ENCODE data around the gene TP53AIP1. TPM values are rescaled to one million over a fixed set of nuclear protein-coding genes. Genes with fewer than 3 reads are reported as not detected.

The TP53AIP1 gene
- total and polyA plus RNA-seq, 2 experiments from 2014 or later = 0.07 TPM; not detected in 1

DNA sequence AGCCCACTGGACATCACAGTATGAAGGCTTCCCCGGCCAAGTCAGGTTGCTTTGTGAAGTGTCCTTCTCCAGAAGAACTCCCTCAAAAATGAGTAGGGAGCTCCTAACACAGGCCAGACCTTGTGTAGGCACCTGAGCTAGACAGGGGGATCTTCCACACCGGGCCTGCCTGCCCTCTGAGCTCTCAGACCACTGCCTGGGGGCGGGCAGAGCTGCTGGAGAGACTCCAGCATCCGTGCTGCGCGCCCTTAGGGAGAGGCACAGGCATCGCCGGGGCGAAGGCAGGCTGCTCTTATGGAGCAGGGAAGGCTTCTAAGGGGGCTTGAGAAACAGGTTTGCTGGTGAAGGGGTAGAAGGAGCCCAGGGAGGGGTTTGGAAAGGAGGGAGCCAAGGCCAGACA, 47.1 kb downstream of the TP53AIP1 start (continued):
- TF ChIP-seq, protein P1, sequence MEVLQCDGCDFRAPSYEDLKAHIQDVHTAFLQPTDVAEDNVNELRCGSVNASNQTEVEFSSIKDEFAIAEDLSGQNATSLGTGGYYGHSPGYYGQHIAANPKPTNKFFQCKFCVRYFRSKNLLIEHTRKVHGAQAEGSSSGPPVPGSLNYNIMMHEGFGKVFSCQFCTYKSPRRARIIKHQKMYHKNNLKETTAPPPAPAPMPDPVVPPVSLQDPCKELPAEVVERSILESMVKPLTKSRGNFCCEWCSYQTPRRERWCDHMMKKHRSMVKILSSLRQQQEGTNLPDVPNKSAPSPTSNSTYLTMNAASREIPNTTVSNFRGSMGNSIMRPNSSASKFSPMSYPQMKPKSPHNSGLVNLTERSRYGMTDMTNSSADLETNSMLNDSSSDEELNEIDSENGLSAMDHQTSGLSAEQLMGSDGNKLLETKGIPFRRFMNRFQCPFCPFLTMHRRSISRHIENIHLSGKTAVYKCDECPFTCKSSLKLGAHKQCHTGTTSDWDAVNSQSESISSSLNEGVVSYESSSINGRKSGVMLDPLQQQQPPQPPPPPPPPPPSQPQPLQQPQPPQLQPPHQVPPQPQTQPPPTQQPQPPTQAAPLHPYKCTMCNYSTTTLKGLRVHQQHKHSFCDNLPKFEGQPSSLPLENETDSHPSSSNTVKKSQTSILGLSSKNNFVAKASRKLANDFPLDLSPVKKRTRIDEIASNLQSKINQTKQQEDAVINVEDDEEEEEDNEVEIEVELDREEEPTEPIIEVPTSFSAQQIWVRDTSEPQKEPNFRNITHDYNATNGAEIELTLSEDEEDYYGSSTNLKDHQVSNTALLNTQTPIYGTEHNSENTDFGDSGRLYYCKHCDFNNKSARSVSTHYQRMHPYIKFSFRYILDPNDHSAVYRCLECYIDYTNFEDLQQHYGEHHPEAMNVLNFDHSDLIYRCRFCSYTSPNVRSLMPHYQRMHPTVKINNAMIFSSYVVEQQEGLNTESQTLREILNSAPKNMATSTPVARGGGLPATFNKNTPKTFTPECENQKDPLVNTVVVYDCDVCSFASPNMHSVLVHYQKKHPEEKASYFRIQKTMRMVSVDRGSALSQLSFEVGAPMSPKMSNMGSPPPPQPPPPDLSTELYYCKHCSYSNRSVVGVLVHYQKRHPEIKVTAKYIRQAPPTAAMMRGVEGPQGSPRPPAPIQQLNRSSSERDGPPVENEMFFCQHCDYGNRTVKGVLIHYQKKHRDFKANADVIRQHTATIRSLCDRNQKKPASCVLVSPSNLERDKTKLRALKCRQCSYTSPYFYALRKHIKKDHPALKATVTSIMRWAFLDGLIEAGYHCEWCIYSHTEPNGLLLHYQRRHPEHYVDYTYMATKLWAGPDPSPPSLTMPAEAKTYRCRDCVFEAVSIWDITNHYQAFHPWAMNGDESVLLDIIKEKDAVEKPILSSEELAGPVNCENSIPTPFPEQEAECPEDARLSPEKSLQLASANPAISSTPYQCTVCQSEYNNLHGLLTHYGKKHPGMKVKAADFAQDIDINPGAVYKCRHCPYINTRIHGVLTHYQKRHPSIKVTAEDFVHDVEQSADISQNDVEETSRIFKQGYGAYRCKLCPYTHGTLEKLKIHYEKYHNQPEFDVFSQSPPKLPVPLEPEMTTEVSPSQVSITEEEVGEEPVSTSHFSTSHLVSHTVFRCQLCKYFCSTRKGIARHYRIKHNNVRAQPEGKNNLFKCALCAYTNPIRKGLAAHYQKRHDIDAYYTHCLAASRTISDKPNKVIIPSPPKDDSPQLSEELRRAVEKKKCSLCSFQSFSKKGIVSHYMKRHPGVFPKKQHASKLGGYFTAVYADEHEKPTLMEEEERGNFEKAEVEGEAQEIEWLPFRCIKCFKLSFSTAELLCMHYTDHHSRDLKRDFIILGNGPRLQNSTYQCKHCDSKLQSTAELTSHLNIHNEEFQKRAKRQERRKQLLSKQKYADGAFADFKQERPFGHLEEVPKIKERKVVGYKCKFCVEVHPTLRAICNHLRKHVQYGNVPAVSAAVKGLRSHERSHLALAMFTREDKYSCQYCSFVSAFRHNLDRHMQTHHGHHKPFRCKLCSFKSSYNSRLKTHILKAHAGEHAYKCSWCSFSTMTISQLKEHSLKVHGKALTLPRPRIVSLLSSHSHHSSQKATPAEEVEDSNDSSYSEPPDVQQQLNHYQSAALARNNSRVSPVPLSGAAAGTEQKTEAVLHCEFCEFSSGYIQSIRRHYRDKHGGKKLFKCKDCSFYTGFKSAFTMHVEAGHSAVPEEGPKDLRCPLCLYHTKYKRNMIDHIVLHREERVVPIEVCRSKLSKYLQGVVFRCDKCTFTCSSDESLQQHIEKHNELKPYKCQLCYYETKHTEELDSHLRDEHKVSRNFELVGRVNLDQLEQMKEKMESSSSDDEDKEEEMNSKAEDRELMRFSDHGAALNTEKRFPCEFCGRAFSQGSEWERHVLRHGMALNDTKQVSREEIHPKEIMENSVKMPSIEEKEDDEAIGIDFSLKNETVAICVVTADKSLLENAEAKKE (CRISPR knock-in tag; IDR thresholded peaks at IDR 0.05) = no peak
- TF ChIP-seq EZH2 (IDR thresholded peaks at IDR 0.05; ENCODE audit: low read depth, unreplicated experiment) (no peak), EZH2phosphoT487 (IDR thresholded peaks at IDR 0.05; ENCODE audit: unreplicated experiment) (no peak), POLR2AphosphoS5 (IDR thresholded peaks at IDR 0.05; ENCODE audit: low read depth) (no peak)

DNA sequence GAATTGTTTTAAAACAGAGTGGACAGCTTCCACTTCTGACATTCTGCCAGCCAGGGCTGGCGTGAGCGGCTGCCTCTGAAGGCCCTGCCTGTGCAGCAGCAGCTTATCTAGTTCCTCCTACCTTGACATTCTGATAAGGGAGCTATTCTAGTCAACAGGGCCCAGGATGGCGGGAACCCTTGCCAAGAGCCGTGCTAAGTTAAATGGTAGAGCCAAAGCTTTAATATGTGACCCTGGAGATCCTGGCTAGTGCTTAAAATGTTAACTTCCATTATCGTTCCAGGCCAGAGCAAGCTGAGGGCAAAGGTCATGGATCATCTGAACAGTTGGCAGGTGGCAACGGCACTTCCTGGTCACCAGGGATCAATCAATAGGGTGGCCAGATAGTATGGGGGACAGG, 48.0 kb downstream of the TP53AIP1 start:
- Mint-ChIP-seq H3K4me3 (no peak overlapping the region), H3K36me3 (ENCODE audit: low read depth) (no peaks in the 10 kb centered on the region; the same call in 2 of the 3 replicates), H3K27ac (no peak overlapping the region), H3K27me3 (ENCODE audit: insufficient read depth, low read depth, poor library complexity) (peaks cover 53% of the 10 kb centered on the region), H3K4me1 (peaks cover 27% of the 10 kb centered on the region), H3K9me3 (no peaks in the 10 kb centered on the region; the same call in 1 of the 3 replicates)
- Histone ChIP-seq H3K9me2 (ENCODE audit: insufficient read depth) (no peaks in the 10 kb centered on the region), H4K20me1 (replicated peaks; ENCODE audit: insufficient read depth) (peaks cover 12% of the 10 kb centered on the region; the same call in 1 of the 2 replicates), H3K36me3 (ENCODE audit: insufficient read depth) (no peaks in the 10 kb centered on the region), H2AFZ (no peak overlapping the region), H3K27me3 (ENCODE audit: insufficient read depth) (peaks cover 89% of the 10 kb centered on the region), H3K27ac (ENCODE audit: low read depth) (no peak overlapping the region), H3K4me2 (no peak overlapping the region), H3F3A (replicated peaks; ENCODE audit: low read depth) (peaks cover 3% of the 10 kb centered on the region; the same call in 1 of the 2 replicates), H3K4me3 (no peak overlapping the region), H3K4me1 (ENCODE audit: insufficient read depth) (peaks cover 19% of the 10 kb centered on the region), H3K79me2 (replicated peaks; ENCODE audit: insufficient read depth) (no peaks in the 10 kb centered on the region)
- ATAC-seq (no peak), DNase-seq (ENCODE audit: low spot score) (no peak)
- no peak for TF ChIP-seq NANOG (IDR thresholded peaks at IDR 0.05; ENCODE audit: borderline replicate concordance)
- TF ChIP-seq, protein P1 (CRISPR knock-in tag; IDR thresholded peaks at IDR 0.05) = no peak
- TF ChIP-seq STAT1 (IDR thresholded peaks at IDR 0.05; ENCODE audit: unreplicated experiment) = no peak
- no peak for TF ChIP-seq ZNF114 (CRISPR knock-in tag; IDR thresholded peaks at IDR 0.05)
- TF ChIP-seq POLR2AphosphoS5 (IDR thresholded peaks at IDR 0.05; ENCODE audit: low read depth) = no peak
- no peak for TF ChIP-seq EZH2phosphoT487 (IDR thresholded peaks at IDR 0.05; ENCODE audit: unreplicated experiment)
- TF ChIP-seq CREB1 (CRISPR knock-in tag; IDR thresholded peaks at IDR 0.05; ENCODE audit: low read depth) = no peak

Measured in GM23338 (cell line).